ENCODE results near the gene HMGB4.

HMGB4 gene

DNA sequence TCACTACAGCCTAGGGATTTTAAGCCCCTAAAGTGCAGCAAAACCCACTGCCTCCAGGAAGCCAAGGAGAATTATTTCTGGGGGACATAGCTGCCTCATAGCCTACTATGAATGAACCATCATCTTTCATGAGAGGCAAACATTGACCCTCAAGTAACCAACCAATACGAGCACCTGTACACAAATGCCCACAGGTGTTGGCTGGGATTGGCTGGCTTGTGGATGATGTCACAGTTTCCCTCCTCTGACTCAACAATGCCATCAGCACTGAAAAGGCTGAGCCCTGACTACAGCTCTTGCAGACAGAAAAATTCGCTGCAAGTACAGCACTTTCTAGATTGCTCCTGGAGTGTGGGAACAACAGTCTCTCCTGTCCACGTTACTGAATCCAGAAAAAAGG, at the start of gene HMGB4:
Gene HMGB4, plus strand, starts transcription at position 301 of the 400 bp plus-strand sequence. CDS start 113 bp downstream, outside the sequence.
- no peak within 1 kb of the TSS for H3K4me3 ChIP-seq (ENCODE audit: low read depth, low read length)
- no peak for TF ChIP-seq CTCF (IDR thresholded peaks at IDR 0.05; ENCODE audit: borderline replicate concordance, insufficient read depth, low read depth, low read length)

DNA sequence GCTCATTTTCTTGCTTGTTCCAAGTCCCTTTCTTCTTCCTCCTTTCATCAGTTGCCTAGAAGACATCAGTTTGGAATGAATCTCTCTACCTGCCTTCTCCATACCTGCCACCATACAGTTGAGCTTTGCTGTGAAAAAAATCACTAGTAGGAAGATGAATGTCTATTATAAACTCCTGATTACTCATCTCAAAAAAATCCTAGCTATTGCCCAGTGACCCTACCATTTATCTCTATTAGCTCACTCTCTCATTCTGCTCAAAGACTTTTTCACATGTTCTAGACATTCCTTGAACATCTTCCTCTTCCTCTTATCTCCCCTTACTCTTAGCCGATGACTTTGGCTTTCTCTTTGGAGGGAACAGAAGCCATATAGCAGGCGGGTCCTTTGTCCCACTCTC, 49.7 kb upstream of the HMGB4 start:
- H3K4me3 ChIP-seq (ENCODE audit: low read depth, low read length) = no peak overlapping the region
- TF ChIP-seq CTCF (IDR thresholded peaks at IDR 0.05; ENCODE audit: borderline replicate concordance, insufficient read depth, low read depth, low read length) = no peak

DNA sequence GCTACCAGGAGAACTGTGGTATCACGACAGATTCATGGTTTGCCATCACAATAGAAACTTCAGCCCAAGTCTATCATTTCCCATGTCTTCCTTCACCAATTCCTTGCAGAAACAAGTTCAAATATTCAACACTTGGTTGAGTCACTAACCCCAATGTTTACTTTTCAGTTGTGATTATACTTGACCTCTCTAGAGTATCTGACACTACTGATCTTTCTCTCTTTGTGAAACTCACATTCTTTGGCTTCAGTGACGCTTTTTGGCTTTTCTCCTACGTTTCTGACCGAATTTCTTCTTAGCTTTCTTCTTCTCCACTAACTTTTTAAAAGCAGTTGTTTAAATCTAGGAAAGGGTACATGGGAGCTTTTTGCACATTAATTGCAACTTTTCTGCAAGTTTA, 48.8 kb upstream of the HMGB4 start:
- H3K4me3 ChIP-seq (ENCODE audit: low read depth, low read length) = no peak overlapping the region
- TF ChIP-seq CTCF (IDR thresholded peaks at IDR 0.05; ENCODE audit: borderline replicate concordance, insufficient read depth, low read depth, low read length) = no peak

- H3K4me3 ChIP-seq (ENCODE audit: low read depth, low read length) = no peak overlapping the region
- no peak for TF ChIP-seq CTCF (IDR thresholded peaks at IDR 0.05; ENCODE audit: borderline replicate concordance, insufficient read depth, low read depth, low read length)
Measured at GRCh38 chr1:33818071-33818470, 45.8 kb upstream of the HMGB4 start.

DNA sequence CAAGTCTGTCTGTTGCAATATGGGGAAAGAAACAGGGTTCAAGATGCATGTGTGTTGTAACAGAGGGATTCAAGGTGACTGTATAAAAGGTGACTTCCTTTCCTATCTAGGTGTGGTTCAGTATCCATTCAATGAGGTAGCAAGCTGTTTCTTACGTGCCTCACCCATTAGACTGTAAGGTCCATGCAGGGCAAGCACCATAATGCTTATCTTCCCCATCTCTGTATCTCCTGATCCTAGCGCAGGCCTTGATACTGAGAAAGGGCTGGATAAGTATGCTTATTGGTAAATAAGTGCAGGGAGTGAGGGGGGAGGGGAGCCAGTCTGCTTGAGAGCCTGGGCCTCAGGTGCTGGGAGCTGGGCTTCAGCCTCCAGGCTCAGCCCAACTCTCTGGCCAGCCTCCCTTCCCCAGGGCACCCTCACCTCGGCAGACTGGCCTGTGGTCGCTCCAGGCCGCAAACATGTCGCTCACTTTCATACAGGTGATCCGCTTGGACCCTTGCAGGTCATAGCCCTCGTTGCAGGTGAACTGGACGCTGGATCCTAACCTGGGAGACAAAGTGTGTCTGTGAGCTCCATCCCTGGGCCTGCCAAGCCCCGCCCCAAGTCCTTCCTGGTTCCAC, 44.5 kb upstream of the HMGB4 start:
- TF ChIP-seq CTCF (IDR thresholded peaks at IDR 0.05; ENCODE audit: borderline replicate concordance, insufficient read depth, low read depth, low read length) = no peak
- H3K4me3 ChIP-seq (ENCODE audit: low read depth, low read length) = no peak overlapping the region

GRCh38 chr1:33819913-33820311, 44.0 kb upstream of the HMGB4 start:
- H3K4me3 ChIP-seq (ENCODE audit: low read depth, low read length) = no peak overlapping the region
- TF ChIP-seq CTCF (IDR thresholded peaks at IDR 0.05; ENCODE audit: borderline replicate concordance, insufficient read depth, low read depth, low read length) = no peak

GRCh38 chr1:33820804-33821203, 43.1 kb upstream of the HMGB4 start:
- no peak for TF ChIP-seq CTCF (IDR thresholded peaks at IDR 0.05; ENCODE audit: borderline replicate concordance, insufficient read depth, low read depth, low read length)

More at GRCh38 chr1:33820804-33821203, 43.1 kb upstream of the HMGB4 start:
- no peak overlapping the region for H3K4me3 ChIP-seq (ENCODE audit: low read depth, low read length)
